ENCODE measurements around the gene LRG1. TPM values are rescaled to one million over a fixed set of nuclear protein-coding genes. Genes with fewer than 3 reads are reported as not detected.

The LRG1 gene
- total and polyA plus RNA-seq, 2 experiments from 2014 or later = 0.66 to 0.68 TPM

DNA sequence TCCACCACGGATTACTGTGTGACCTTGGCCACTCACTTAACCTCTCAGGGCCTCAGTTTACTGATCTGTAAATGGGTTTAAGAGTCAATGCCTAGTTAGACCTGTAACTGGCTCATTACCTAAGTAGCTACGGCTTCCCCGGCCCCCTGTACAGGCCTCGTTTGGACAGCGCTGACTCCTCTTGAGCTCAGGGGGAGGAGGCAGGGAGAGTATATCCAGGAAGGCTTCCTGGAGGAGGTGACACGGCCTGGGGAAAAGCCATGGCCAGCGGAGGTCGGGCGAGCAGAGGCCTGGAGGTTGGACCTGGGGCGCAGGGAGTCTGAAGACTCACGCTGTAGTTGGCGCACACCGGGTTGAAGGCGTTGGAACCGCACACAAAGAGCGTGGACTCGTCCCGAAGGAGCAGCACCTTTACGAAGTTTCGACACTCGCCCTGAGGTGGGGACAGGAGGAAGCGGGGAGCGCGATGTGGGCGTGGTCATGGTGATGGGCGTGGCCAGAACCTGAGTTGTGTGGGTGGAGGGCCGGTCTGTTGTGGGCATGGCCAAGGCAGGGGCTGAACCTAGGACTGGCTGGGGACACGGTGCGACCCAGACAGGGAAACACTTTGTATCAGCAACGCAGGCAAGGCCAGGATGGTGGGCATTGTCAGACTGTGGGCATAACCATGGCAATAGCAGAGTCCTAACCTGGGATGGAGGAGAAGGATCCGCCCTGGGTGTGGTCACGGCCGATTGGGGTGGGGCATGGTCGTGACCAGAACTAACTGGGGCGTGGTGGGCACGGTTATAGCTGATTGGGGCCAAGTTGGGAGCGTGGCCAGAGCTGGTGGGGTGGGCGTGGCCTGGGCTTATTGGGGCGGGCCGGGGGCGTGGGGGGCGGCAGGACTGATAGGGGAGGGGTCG is 16.1 kb upstream of the LRG1 start:
- H3K4me1 ChIP-seq (ENCODE audit: low read depth) = no peaks in the 10 kb centered on the region
- no peaks in the 10 kb centered on the region for H3K27me3 ChIP-seq
- no peak for DNase-seq (ENCODE audit: low read depth in 1 of 2, low spot score in 1 of 2)
- H3K27ac ChIP-seq = no peak overlapping the region
- TF ChIP-seq, protein P1, sequence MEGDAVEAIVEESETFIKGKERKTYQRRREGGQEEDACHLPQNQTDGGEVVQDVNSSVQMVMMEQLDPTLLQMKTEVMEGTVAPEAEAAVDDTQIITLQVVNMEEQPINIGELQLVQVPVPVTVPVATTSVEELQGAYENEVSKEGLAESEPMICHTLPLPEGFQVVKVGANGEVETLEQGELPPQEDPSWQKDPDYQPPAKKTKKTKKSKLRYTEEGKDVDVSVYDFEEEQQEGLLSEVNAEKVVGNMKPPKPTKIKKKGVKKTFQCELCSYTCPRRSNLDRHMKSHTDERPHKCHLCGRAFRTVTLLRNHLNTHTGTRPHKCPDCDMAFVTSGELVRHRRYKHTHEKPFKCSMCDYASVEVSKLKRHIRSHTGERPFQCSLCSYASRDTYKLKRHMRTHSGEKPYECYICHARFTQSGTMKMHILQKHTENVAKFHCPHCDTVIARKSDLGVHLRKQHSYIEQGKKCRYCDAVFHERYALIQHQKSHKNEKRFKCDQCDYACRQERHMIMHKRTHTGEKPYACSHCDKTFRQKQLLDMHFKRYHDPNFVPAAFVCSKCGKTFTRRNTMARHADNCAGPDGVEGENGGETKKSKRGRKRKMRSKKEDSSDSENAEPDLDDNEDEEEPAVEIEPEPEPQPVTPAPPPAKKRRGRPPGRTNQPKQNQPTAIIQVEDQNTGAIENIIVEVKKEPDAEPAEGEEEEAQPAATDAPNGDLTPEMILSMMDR (IDR thresholded peaks at IDR 0.05; ENCODE audit: low read depth, low read length) = no peak
- peaks cover 33% of the 10 kb centered on the region for H3K36me3 ChIP-seq
- H3K4me3 ChIP-seq = no peak overlapping the region
- no peaks in the 10 kb centered on the region for H3K9me3 ChIP-seq (ENCODE audit: low read depth)

DNA sequence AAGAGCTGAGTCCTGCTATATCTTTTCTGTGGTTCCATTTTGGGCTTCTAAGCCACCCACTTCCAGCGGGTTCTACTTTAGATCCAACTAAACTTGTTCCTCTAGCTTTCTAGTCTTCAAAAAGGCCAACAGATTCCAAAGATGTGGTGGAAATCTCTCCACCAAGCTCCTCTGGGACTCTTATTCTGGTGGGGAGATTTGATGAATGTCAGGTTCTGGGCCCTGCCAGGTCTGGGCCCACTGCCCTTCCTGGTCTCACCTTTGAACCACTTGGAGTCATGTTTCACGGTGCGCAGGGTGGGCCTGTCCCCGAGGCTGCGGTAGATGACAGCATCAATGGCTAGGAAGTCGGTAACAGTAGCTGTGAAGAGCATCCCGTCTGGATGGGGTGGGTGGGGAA is 14.9 kb upstream of the LRG1 start:
- TF ChIP-seq, protein P1 (IDR thresholded peaks at IDR 0.05; ENCODE audit: low read depth, low read length) = no peak
- no peak overlapping the region for H3K4me3 ChIP-seq
- DNase-seq (ENCODE audit: low read depth in 1 of 2, low spot score in 1 of 2) = no peak
- no peaks in the 10 kb centered on the region for H3K27me3 ChIP-seq
- H3K9me3 ChIP-seq (ENCODE audit: low read depth) = no peaks in the 10 kb centered on the region
- peaks cover 42% of the 10 kb centered on the region for H3K36me3 ChIP-seq
- H3K4me1 ChIP-seq (ENCODE audit: low read depth) = no peaks in the 10 kb centered on the region
- no peak overlapping the region for H3K27ac ChIP-seq

DNA sequence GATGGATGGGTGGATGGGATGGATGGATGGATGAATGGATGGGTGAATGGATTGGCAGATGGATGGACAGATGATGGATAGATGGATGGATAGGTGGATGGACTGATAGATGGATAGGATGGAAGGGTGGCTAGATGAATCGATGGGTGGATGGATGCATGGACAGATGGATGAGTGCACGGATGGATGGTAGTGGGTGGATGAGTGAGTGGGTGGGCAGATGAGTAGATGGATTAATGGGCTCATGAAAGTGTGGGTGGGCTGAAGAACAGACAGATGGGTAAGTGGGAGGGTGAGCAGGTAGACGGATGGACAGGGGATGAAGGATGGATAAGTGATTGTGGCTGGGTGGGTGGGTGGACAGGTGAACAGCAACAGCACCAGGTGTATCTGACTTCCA is 13.9 kb upstream of the LRG1 start:
- TF ChIP-seq, protein P1 (IDR thresholded peaks at IDR 0.05; ENCODE audit: low read depth, low read length) = no peak
- H3K36me3 ChIP-seq = peaks cover 42% of the 10 kb centered on the region

DNA sequence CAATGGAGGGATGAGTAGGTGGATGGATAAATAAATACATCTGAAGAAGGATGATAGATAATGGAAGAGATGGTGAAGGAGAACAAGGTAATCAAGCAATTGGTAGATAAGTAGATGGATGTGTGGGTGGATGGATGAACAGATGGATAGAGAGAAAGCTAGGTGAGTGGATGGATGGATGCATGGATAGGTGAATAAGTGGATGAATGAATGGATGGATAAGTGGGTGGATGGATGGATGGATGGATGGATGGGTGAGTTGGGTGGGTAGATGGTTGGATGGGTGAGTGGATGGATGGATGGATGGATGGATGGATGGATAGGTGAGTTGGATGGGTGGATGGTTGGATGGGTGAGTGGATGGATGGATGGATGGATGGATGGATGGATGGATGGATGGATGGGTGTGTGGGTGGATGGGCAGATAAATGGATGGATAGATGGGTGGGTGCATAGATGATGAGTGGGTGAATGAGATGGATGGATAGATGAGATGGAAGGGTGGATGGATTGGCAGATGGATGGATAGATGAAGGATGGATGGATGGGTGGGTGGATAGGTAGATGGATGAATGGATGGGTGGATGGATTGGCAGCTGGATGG is 13.4 kb upstream of the LRG1 start:
- no peak for DNase-seq (ENCODE audit: low read depth in 1 of 2, low spot score in 1 of 2)
- peaks cover 46% of the 10 kb centered on the region for H3K36me3 ChIP-seq
- no peak overlapping the region for H3K4me3 ChIP-seq
- TF ChIP-seq, protein P1 (IDR thresholded peaks at IDR 0.05; ENCODE audit: low read depth, low read length) = no peak
- H3K27ac ChIP-seq = no peak overlapping the region
- no peaks in the 10 kb centered on the region for H3K9me3 ChIP-seq (ENCODE audit: low read depth)
- H3K4me1 ChIP-seq (ENCODE audit: low read depth) = no peaks in the 10 kb centered on the region
- no peaks in the 10 kb centered on the region for H3K27me3 ChIP-seq

More for the DNA sequence above, 13.9 kb upstream of the LRG1 start:
- DNase-seq (ENCODE audit: low read depth in 1 of 2, low spot score in 1 of 2) = no peak
- Histone ChIP-seq H3K4me3 (no peak overlapping the region), H3K9me3 (ENCODE audit: low read depth) (no peaks in the 10 kb centered on the region), H3K27ac (no peak overlapping the region), H3K27me3 (no peaks in the 10 kb centered on the region), H3K4me1 (ENCODE audit: low read depth) (no peaks in the 10 kb centered on the region)

DNA sequence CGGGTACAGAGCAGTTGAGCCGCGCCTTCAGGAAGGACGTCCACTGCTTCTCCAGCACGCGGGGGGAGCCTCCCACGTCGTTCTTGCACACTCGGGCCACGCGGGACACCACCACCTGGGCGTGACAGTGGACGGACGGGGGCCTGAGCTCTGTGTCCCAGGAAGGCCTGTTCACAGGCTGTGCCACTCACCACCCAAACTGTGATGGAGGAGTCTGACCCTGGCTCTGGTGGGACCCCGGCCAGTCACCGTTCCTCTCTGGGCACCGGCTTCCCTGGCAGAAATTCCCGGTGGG is 12.6 kb upstream of the LRG1 start:
- Histone ChIP-seq H3K27ac (no peak overlapping the region), H3K27me3 (no peaks in the 10 kb centered on the region), H3K4me3 (no peak overlapping the region), H3K9me3 (ENCODE audit: low read depth) (no peaks in the 10 kb centered on the region), H3K4me1 (ENCODE audit: low read depth) (no peaks in the 10 kb centered on the region), H3K36me3 (peaks cover 49% of the 10 kb centered on the region)
- TF ChIP-seq, protein P1 (IDR thresholded peaks at IDR 0.05; ENCODE audit: low read depth, low read length) = no peak
- DNase-seq (ENCODE audit: low read depth in 1 of 2, low spot score in 1 of 2) = no peak
